HG02623 (cell line): ENCODE data around the gene TMEM252.

Experiments
- ATAC-seq: cut with Tn5 transposase; IDR thresholded peaks from one replicate; pipeline ENCODE4 v1.9.1; 2021; ENCODE audit warnings: moderate library complexity; ENCODE audit not compliant: unreplicated experiment

TMEM252 gene

GRCh38 chr9:68545033-68545705 is 4.5 kb upstream of the TMEM252 start:
- ATAC-seq: no peak

GRCh38 chr9:68541568-68541967 is 885 bp upstream of the TMEM252 start:
- no peak for ATAC-seq

- no peak for ATAC-seq
Observed at GRCh38 chr9:68538200-68538599, 2.5 kb downstream of the TMEM252 start.

- no peak for ATAC-seq
Observed at GRCh38 chr9:68537616-68537880, 3.1 kb downstream of the TMEM252 start.

- no peak for ATAC-seq
Observed at GRCh38 chr9:68536876-68537615, 3.6 kb downstream of the TMEM252 start.

GRCh38 chr9:68533678-68534077 is 7.0 kb downstream of the TMEM252 start:
- ATAC-seq: no peak

DNA sequence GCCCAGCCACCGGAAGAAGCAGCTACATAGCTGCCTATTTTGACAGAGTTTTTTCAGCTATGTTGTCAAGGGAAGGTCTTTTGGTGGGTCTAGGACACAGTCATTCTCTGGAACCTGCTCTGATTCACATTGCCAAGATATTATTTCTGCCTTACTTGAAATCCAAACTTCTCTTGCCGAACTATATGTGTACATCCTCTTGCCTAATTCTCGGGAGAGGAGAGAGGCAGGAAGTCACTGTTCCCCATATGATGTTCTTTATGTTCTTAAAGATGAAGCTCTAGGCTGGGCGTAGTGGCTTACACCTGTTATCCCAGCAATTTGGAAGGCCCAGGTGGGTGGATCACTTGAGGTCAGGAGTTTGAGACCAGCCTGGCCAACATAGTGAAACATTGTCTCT is 8.6 kb downstream of the TMEM252 start:
- ATAC-seq: no peak

- no peak for ATAC-seq
Observed at GRCh38 chr9:68530618-68531017, 10.1 kb downstream of the TMEM252 start.

DNA sequence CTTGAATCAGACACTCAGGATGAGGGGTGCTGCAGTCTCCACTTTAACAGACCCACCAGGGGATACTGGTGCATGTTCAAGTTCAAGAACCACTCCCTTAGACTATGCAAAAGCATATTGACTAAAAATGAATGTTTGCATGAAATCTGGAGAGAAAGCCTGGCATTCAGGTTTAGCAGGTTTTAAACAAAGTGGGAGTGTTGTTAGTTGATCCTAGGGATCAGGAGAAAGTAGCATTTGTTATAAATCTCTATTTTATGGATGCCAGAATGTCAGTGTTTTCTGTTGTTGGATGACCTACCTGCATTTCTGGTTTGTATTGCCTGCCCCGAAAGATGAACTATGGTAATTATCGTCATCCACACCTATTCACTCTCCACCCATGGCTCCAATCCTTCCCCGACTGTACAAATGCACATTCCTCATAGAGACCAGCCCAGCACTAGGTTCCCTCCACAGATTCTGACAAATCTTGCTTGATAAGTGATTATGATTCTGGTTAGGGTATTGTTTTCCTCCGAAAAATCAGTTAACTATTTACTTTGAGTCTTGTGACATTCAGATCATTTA is 17.2 kb downstream of the TMEM252 start:
- ATAC-seq: no peak

DNA sequence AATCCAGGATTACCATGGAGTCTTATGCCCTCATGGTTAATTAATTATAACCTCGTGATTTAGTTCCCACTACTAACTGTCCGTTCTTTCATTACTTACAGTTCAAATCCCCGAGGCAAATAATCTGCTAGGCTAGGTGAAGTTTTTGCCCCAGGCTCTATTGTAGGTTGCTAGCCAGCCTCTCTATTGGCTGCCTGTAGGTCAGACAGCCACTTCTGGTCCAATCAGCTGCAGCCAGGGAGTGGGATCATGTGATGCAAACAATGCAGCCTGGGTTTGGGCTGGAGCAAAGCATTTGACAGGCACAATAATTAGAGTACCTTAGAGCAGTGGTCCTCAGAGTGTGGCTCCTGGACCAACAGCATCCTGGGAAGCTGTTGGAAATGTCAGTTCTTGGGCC is 17.7 kb downstream of the TMEM252 start:
- no peak for ATAC-seq

- ATAC-seq: no peak
Observed at GRCh38 chr9:68522131-68522530, 18.6 kb downstream of the TMEM252 start.

- no peak for ATAC-seq
Observed at GRCh38 chr9:68515326-68516017, 25.2 kb downstream of the TMEM252 start.

GRCh38 chr9:68513981-68514380 is 26.7 kb downstream of the TMEM252 start:
- ATAC-seq: no peak

GRCh38 chr9:68513385-68513784 is 27.3 kb downstream of the TMEM252 start:
- no peak for ATAC-seq

- no peak for ATAC-seq
Observed at GRCh38 chr9:68509689-68510088, 31.0 kb downstream of the TMEM252 start.

GRCh38 chr9:68508547-68508946 is 32.1 kb downstream of the TMEM252 start:
- ATAC-seq: no peak

DNA sequence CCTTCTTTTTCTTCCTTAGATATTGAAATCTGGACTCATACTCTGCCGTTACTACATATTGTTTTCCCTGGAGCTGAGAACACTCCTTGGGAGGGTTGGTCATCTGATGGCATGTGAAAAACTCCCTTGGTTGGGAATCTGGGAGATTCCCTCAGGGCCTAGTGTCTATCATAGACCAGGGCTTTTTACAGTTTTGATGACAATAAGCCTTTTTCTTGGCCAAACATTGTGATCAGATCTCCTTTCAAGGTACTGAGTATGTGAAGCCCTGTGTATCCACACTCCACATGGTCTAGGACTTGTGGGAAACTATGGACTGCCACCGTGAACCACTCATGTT is 32.9 kb downstream of the TMEM252 start:
- no peak for ATAC-seq

- ATAC-seq: no peak
Observed at GRCh38 chr9:68507130-68507805, 33.4 kb downstream of the TMEM252 start.

- no peak for ATAC-seq
Observed at GRCh38 chr9:68506551-68506950, 34.1 kb downstream of the TMEM252 start.

GRCh38 chr9:68505681-68506409 is 34.8 kb downstream of the TMEM252 start:
- no peak for ATAC-seq

DNA sequence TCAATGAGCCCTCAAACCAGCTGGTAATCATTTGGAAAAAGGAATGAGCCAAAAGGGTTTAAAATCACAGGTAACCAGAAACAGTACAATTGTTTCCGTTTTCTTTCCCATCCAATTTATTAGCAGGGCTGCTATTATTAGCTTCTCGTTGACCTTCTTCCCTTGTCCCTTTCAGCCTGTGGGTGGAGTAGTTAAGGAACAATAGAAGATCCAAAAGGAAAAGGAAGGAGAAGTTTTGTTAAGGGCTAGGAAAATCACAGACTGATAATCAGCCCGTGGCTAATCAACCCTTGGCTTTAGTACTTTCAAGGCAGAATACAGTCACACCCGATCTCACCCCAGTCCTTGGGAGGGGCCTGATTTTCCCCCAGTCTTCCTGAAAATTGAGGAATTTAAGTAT is 38.4 kb downstream of the TMEM252 start:
- ATAC-seq: no peak
